Activated T-cell treated with anti-CD3 and anti-CD28 coated beads, Interleukin-2, amount 50 U/mL, for 4 hours (primary cell): ENCODE results near the gene AMPD2. TPM values are rescaled to one million over a fixed set of nuclear protein-coding genes. Genes with fewer than 3 reads are reported as not detected.

Experiments used
- ATAC-seq, 2 donors: fragments of 200-7000 bp; cut with Tn5 transposase; one replicate each; pipeline ENCODE4 v1.10.0; 2021
- DNase-seq: peaks from one replicate; pipeline ENCODE4 v3.0.0-alpha.2; 2020
- H3K27me3 Mint-ChIP-seq: one replicate; pipeline ENCODE4 v1.8.0; 2021; ENCODE audit warnings: low read depth, mixed read lengths
- H3K36me3 Mint-ChIP-seq: one replicate; pipeline ENCODE4 v1.8.0; 2022; ENCODE audit warnings: mixed read lengths; ENCODE audit not compliant: insufficient read depth
- H3K4me1 Mint-ChIP-seq: one replicate; pipeline ENCODE4 v1.8.0; 2021; ENCODE audit warnings: low read depth, mixed read lengths
- H3K4me3 Mint-ChIP-seq: one replicate; pipeline ENCODE4 v1.8.0; 2021; ENCODE audit warnings: mild to moderate bottlenecking, moderate library complexity, mixed read lengths
- H3K9me3 Mint-ChIP-seq: one replicate; pipeline ENCODE4 v1.8.0; 2021; ENCODE audit warnings: mixed read lengths
- total RNA-seq, 3 donors: library from RNA; stranded (reverse); gene quantifications; one replicate each; pipeline ENCODE4 v1.2.1, GENCODE V29; 2021

AMPD2 gene
- total RNA-seq, 3 donors from 2014 or later: 150 to 165 (median 151) TPM

GRCh38 chr1:109622137-109622892 lies 2.7 kb downstream of the AMPD2 start:
- DNase-seq: no peak
- Mint-ChIP-seq H3K4me1 (peaks cover 56% of the 10 kb centered on the region), H3K27me3 (no peaks in the 10 kb centered on the region), H3K36me3 (peaks cover 10% of the 10 kb centered on the region), H3K4me3 (peak overlapping the region; percentile 97), H3K9me3 (no peaks in the 10 kb centered on the region)
- ATAC-seq: no peak

GRCh38 chr1:109622895-109623294 lies 3.3 kb downstream of the AMPD2 start:
- Mint-ChIP-seq H3K9me3 (no peaks in the 10 kb centered on the region), H3K27me3 (no peaks in the 10 kb centered on the region), H3K36me3 (peaks cover 16% of the 10 kb centered on the region), H3K4me3 (peak overlapping the region; percentile 97), H3K4me1 (peaks cover 51% of the 10 kb centered on the region)
- DNase-seq (no peak), ATAC-seq (no peak)

- Mint-ChIP-seq H3K36me3 (peaks cover 17% of the 10 kb centered on the region), H3K4me3 (peak overlapping the region; percentile 49), H3K27me3 (no peaks in the 10 kb centered on the region), H3K4me1 (peaks cover 45% of the 10 kb centered on the region), H3K9me3 (no peaks in the 10 kb centered on the region)
- ATAC-seq: no peak
- no peak for DNase-seq
Measured at GRCh38 chr1:109623601-109624161, 4.0 kb downstream of the AMPD2 start.

GRCh38 chr1:109624201-109625010 lies 4.8 kb downstream of the AMPD2 start:
- DNase-seq (no peak), ATAC-seq (no peak)
- Mint-ChIP-seq H3K36me3 (peaks cover 18% of the 10 kb centered on the region), H3K27me3 (no peaks in the 10 kb centered on the region), H3K4me1 (peaks cover 39% of the 10 kb centered on the region), H3K4me3 (peak overlapping the region; percentile 19), H3K9me3 (no peaks in the 10 kb centered on the region)

GRCh38 chr1:109625176-109625575 lies 5.5 kb downstream of the AMPD2 start:
- no peaks in the 10 kb centered on the region for H3K9me3 Mint-ChIP-seq
- H3K27me3 Mint-ChIP-seq: no peaks in the 10 kb centered on the region
- peaks cover 37% of the 10 kb centered on the region for H3K4me1 Mint-ChIP-seq
- ATAC-seq (no peak), DNase-seq (no peak)
- H3K36me3 Mint-ChIP-seq: peaks cover 25% of the 10 kb centered on the region
- H3K4me3 Mint-ChIP-seq: no peak overlapping the region

GRCh38 chr1:109625601-109626560 lies 6.2 kb downstream of the AMPD2 start:
- Mint-ChIP-seq H3K4me1 (peaks cover 37% of the 10 kb centered on the region), H3K36me3 (peaks cover 25% of the 10 kb centered on the region), H3K27me3 (no peaks in the 10 kb centered on the region), H3K4me3 (no peak overlapping the region), H3K9me3 (no peaks in the 10 kb centered on the region)
- ATAC-seq (no peak), DNase-seq (no peak)

GRCh38 chr1:109626682-109627408 lies 7.2 kb downstream of the AMPD2 start:
- no peaks in the 10 kb centered on the region for H3K9me3 Mint-ChIP-seq
- H3K36me3 Mint-ChIP-seq: peaks cover 27% of the 10 kb centered on the region
- ATAC-seq: no peak
- H3K27me3 Mint-ChIP-seq: no peaks in the 10 kb centered on the region
- H3K4me3 Mint-ChIP-seq: no peak overlapping the region
- peaks cover 34% of the 10 kb centered on the region for H3K4me1 Mint-ChIP-seq
- no peak for DNase-seq

GRCh38 chr1:109627692-109628399 lies 8.2 kb downstream of the AMPD2 start:
- Mint-ChIP-seq H3K4me3 (no peak overlapping the region), H3K9me3 (no peaks in the 10 kb centered on the region), H3K27me3 (no peaks in the 10 kb centered on the region), H3K4me1 (peaks cover 24% of the 10 kb centered on the region), H3K36me3 (peaks cover 28% of the 10 kb centered on the region)
- DNase-seq: no peak
- ATAC-seq: no peak

GRCh38 chr1:109628540-109629321 lies 9.1 kb downstream of the AMPD2 start:
- no peaks in the 10 kb centered on the region for H3K27me3 Mint-ChIP-seq
- H3K4me1 Mint-ChIP-seq: peaks cover 15% of the 10 kb centered on the region
- H3K36me3 Mint-ChIP-seq: peaks cover 28% of the 10 kb centered on the region
- peak in 1 of 2 donors; percentile 32 for ATAC-seq
- H3K9me3 Mint-ChIP-seq: no peaks in the 10 kb centered on the region
- no peak for DNase-seq
- no peak overlapping the region for H3K4me3 Mint-ChIP-seq

GRCh38 chr1:109629372-109630030 lies 9.9 kb downstream of the AMPD2 start:
- H3K9me3 Mint-ChIP-seq: no peaks in the 10 kb centered on the region
- H3K27me3 Mint-ChIP-seq: no peaks in the 10 kb centered on the region
- no peak for DNase-seq
- peaks cover 11% of the 10 kb centered on the region for H3K4me1 Mint-ChIP-seq
- ATAC-seq: no peak
- no peak overlapping the region for H3K4me3 Mint-ChIP-seq
- peaks cover 28% of the 10 kb centered on the region for H3K36me3 Mint-ChIP-seq

GRCh38 chr1:109630081-109630897 lies 10.7 kb downstream of the AMPD2 start:
- Mint-ChIP-seq H3K36me3 (peaks cover 28% of the 10 kb centered on the region), H3K4me1 (peaks cover 16% of the 10 kb centered on the region)
- no peak for ATAC-seq

More at GRCh38 chr1:109630081-109630897, 10.7 kb downstream of the AMPD2 start:
- Mint-ChIP-seq H3K27me3 (no peaks in the 10 kb centered on the region), H3K9me3 (no peaks in the 10 kb centered on the region), H3K4me3 (no peak overlapping the region)
- peak; percentile 42 for DNase-seq
